Adrenal gland (tissue), 12 donors: ENCODE data around the gene DOCK4. TPM values are rescaled to one million over a fixed set of nuclear protein-coding genes. Genes with fewer than 3 reads are reported as not detected.

ENCODE experiments used
- DNase-seq, 7 donors: peaks; one replicate each; pipeline ENCODE4 v3.0.0-alpha.2; 2019 to 2020
- H3K27ac ChIP-seq, 5 donors: fragments of 200-600 bp; sonication (generic) in 4 of 5; 1 replicate in 3 of 5; 2 replicates in 2 of 5; pipeline versions ENCODE4 v1.5.1 to v1.8.0; 2016 to 2020; ENCODE audit warnings: mild to moderate bottlenecking in 1 of 5
- H3K27me3 ChIP-seq: fragments of 200-600 bp; 2 replicates; pipeline ENCODE4 v1.8.0; 2021
- H3K36me3 ChIP-seq, 2 donors: fragments of 200-600 bp; replicated peaks in 1 of 2; 1 replicate in 1 of 2; 2 replicates in 1 of 2; pipeline versions ENCODE4 v1.5.1 to v1.8.0; 2018 to 2022
- H3K4me1 ChIP-seq, 2 donors: fragments of 200-600 bp; replicated peaks in 1 of 2; 1 replicate in 1 of 2; 2 replicates in 1 of 2; pipeline versions ENCODE4 v1.5.1 to v1.8.0; 2018 to 2021
- H3K4me3 ChIP-seq, 4 donors: fragments of 200-600 bp; sonication (generic) in 3 of 4; one replicate each; pipeline ENCODE4 v1.5.1; 2016 to 2018
- H3K9me3 ChIP-seq, 3 donors: fragments of 200-600 bp; sonication (generic) in 1 of 3; replicated peaks in 1 of 3; 1 replicate in 2 of 3; 2 replicates in 1 of 3; pipeline versions ENCODE4 v1.5.1 to v1.8.0; 2016 to 2021
- CTCF ChIP-seq, 6 experiments: fragments of 450-650 bp in 4 of 6; fragments of 200-600 bp in 2 of 6; sonication (generic) in 1 of 6; IDR thresholded peaks; 1 replicate in 5 of 6; 2 replicates in 1 of 6; pipeline versions ENCODE4 v1.5.1 to v1.8.0; 2016 to 2021; ENCODE audit warnings: antibody characterized with exemption in 6 of 6, mild to moderate bottlenecking in 2 of 6, moderate library complexity in 1 of 6
- POLR2A ChIP-seq, 2 donors: fragments of 450-650 bp; IDR thresholded peaks; one replicate each; pipeline ENCODE4 v1.6.1; 2017; ENCODE audit warnings: antibody characterized with exemption in 2 of 2, mild to moderate bottlenecking in 2 of 2, moderate library complexity in 1 of 2
- WGBS, 4 donors: extraction: QIAGEN DNeasy Blood & Tissue Kit in 2 of 4; methylation state at CpG; one replicate each; pipeline versions ENCODE4 v1.1.5 to v1.1.7; 2013 to 2017; 5-methylcytosine and 5-hydroxymethylcytosine counted together
- intact Hi-C, 2 donors: fragments of 100-400 bp; cut with DNase I; formaldehyde crosslinking; loops; one replicate each; pipeline versions ENCODE4 v1.14.1 to v1.15.0; 2022 to 2023
- polyA plus RNA-seq, 3 donors: library from polyadenylated mRNA; stranded (reverse); fragments of 200-250 nt in 2 of 3; fragments of 350-450 nt in 1 of 3; fragmentation: Illumina TruSeq in 1 of 3; extraction: RNeasy Lipid Tissue Mini Kit (QIAGEN cat#74804) in 1 of 3; gene quantifications; one replicate each; pipeline ENCODE4 v1.2.3, GENCODE V29; 2013 to 2014
- total RNA-seq, 9 donors: library from RNA; depleted of rRNA in 4 of 9; stranded (reverse); fragments of >200 nt in 4 of 9; fragments of 120-200 nt in 1 of 9; fragmentation: NEBNext Ultra II Directional in 1 of 9; extraction: Animal tissue kit (Norgen Biotek cat#: 25700) in 1 of 9; gene quantifications; one replicate each; pipeline versions ENCODE4 v1.1.0 to v1.2.4, GENCODE V29; 2013 to 2023
- donor health status: healthy with polysubstance abuse.
- donor health status: Bipolar disorder and iron deficiency.
- donor health status: DM: yes; HTN: yes; CAD: no.
- donor health status: DM: no; HTN: no; CAD: no.
- donor health status: DM: no; HTN: no; CAD: no.
- donor health status: DM: yes; HTN: yes; CAD: no.

The DOCK4 gene
- total and polyA plus RNA-seq, 12 donors = 6.2 to 37.6 (median 21.1) TPM

GRCh38 chr7:111813306-111813705, 392.9 kb downstream of the DOCK4 start:
- H3K36me3 ChIP-seq = peaks cover 0 to 10% of the 10 kb centered on the region in 2 donors
- TF ChIP-seq POLR2A (IDR thresholded peaks at IDR 0.05) (no peak), CTCF (IDR thresholded peaks at IDR 0.05) (no peak)
- no peaks in the 10 kb centered on the region for H3K9me3 ChIP-seq
- 89 to 94% (median 90%) methylated on average over 4 of the region's 4 CpGs for WGBS, 4 donors
- no peaks in the 10 kb centered on the region for H3K27me3 ChIP-seq
- H3K27ac ChIP-seq = no peak overlapping the region
- no peaks in the 10 kb centered on the region for H3K4me1 ChIP-seq
- no peak overlapping the region for H3K4me3 ChIP-seq
- no peak for DNase-seq
- intact Hi-C loops = no loop called here

GRCh38 chr7:111806232-111806631, 400.0 kb downstream of the DOCK4 start:
- Histone ChIP-seq H3K36me3 (peaks cover 0 to 7% of the 10 kb centered on the region in 2 donors), H3K4me1 (no peaks in the 10 kb centered on the region), H3K27me3 (no peaks in the 10 kb centered on the region), H3K27ac (no peak overlapping the region), H3K4me3 (no peak overlapping the region), H3K9me3 (no peaks in the 10 kb centered on the region)
- 90 to 98% (median 93%) methylated on average over 4 of the region's 4 CpGs for WGBS, 4 donors
- intact Hi-C loops = no loop called here
- TF ChIP-seq CTCF (IDR thresholded peaks at IDR 0.05) (no peak), POLR2A (IDR thresholded peaks at IDR 0.05) (no peak)
- no peak for DNase-seq

- 58 to 63% (median 60%) methylated on average over 3 of the region's 3 CpGs for WGBS, 4 donors
- TF ChIP-seq POLR2A (IDR thresholded peaks at IDR 0.05) = no peak
- TF ChIP-seq CTCF (IDR thresholded peaks at IDR 0.05) = no peak
- DNase-seq = no peak
- intact Hi-C loops = no loop called here
- Histone ChIP-seq H3K36me3 (no peaks in the 10 kb centered on the region), H3K27ac (no peak overlapping the region), H3K4me3 (no peak overlapping the region), H3K27me3 (no peaks in the 10 kb centered on the region), H3K4me1 (no peaks in the 10 kb centered on the region), H3K9me3 (no peaks in the 10 kb centered on the region)
Measured at GRCh38 chr7:111803015-111803758, 403.0 kb downstream of the DOCK4 start.

GRCh38 chr7:111802194-111802772, 403.9 kb downstream of the DOCK4 start:
- DNase-seq = no peak
- no peak overlapping the region for H3K4me3 ChIP-seq
- no peaks in the 10 kb centered on the region for H3K27me3 ChIP-seq
- H3K4me1 ChIP-seq = no peaks in the 10 kb centered on the region
- no peak overlapping the region for H3K27ac ChIP-seq
- peaks cover 0 to 8% (median 4%) of the 10 kb centered on the region in 3 donors for H3K9me3 ChIP-seq
- intact Hi-C loops = no loop called here
- WGBS, 4 donors = 92 to 95% (median 93%) methylated on average over 3 of the region's 3 CpGs
- TF ChIP-seq CTCF (IDR thresholded peaks at IDR 0.05) = no peak
- no peaks in the 10 kb centered on the region for H3K36me3 ChIP-seq
